Sigmoid colon (tissue), 4 donors: ENCODE data around the gene SPATA20.

Source experiments
- EP300 ChIP-seq, 4 donors: sonication (generic); formaldehyde crosslinking; IDR thresholded peaks; one replicate each; pipeline ENCODE4 v1.6.1; 2017; ENCODE audit warnings: antibody characterized with exemption in 4 of 4
- POLR2A ChIP-seq, 2 donors: fragments of 450-650 bp; IDR thresholded peaks; one replicate each; pipeline ENCODE4 v1.6.1; 2016; ENCODE audit warnings: antibody characterized with exemption in 2 of 2, mild to moderate bottlenecking in 2 of 2, moderate library complexity in 2 of 2
- TF ChIP-seq, protein P1 (sequence below), 4 experiments: fragments of 450-650 bp in 3 of 4; fragments of 200-600 bp in 1 of 4; IDR thresholded peaks; one replicate each; pipeline ENCODE4 v1.5.1; 2016 to 2019; ENCODE audit warnings: antibody characterized with exemption in 4 of 4, mild to moderate bottlenecking in 3 of 4, moderate library complexity in 2 of 4

DNA sequence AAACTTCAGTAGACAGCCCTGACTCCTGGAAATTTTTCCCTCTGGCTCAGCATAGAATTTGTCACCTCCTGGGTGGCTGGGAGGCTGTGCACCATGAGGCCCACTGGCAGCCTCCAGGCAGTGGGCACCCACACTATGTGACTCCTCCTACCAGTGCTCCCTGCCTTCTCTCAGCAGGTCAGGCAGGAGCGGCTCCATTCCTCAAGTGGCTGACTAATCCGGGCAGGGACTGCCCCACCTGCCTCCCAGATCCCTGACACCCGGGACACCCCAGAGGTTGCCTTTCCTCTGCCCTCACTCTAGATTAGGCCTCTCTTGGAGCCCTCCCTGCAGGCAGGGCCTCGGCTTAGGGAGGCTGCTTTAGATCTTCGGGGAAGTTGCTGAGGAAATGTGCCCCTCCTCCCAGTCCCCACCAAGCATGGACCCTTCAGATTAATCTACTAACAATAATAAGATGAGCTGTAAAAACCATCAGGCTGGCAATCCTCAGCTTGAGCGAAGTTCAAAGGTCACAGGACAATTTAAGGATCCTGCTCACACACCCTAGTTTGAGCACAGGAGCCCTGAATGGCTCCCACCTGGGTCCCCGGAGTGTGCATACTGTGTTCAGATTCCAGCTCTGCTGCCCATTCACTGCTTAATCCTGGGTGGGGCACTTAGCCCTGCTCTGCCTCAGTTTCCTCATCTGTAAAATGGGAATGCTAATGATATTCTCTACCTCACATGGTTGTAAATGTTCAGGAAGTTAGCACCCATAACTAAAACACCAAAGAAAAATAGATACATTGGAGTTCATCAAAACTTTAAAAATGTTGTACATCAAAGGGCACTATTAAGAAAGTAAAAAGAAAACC is 48.7 kb upstream of the SPATA20 start:
- TF ChIP-seq, protein P1, sequence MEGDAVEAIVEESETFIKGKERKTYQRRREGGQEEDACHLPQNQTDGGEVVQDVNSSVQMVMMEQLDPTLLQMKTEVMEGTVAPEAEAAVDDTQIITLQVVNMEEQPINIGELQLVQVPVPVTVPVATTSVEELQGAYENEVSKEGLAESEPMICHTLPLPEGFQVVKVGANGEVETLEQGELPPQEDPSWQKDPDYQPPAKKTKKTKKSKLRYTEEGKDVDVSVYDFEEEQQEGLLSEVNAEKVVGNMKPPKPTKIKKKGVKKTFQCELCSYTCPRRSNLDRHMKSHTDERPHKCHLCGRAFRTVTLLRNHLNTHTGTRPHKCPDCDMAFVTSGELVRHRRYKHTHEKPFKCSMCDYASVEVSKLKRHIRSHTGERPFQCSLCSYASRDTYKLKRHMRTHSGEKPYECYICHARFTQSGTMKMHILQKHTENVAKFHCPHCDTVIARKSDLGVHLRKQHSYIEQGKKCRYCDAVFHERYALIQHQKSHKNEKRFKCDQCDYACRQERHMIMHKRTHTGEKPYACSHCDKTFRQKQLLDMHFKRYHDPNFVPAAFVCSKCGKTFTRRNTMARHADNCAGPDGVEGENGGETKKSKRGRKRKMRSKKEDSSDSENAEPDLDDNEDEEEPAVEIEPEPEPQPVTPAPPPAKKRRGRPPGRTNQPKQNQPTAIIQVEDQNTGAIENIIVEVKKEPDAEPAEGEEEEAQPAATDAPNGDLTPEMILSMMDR (IDR thresholded peaks at IDR 0.05) = no peak
- TF ChIP-seq POLR2A (IDR thresholded peaks at IDR 0.05) (no peak), EP300 (IDR thresholded peaks at IDR 0.05) (no peak)
